KOPT-K1 (cell line): ENCODE data around the gene CYP19A1.

Experiments used
- H3K27ac ChIP-seq: fragments of 200-600 bp; sonication (generic); 2 replicates; pipeline ENCODE4 v1.5.1; 2016; ENCODE audit warnings: antibody characterized with exemption, mild to moderate bottlenecking, low read depth, low read length; ENCODE audit not compliant: poor library complexity, severe bottlenecking
- H3K36me3 ChIP-seq: fragments of 200-600 bp; sonication (generic); 2 replicates; pipeline ENCODE4 v1.5.1; 2017; ENCODE audit warnings: antibody characterized with exemption, mild to moderate bottlenecking, low read length, moderate library complexity; ENCODE audit not compliant: insufficient read depth
- H3K9me3 ChIP-seq: fragments of 200-600 bp; sonication (generic); 2 replicates; pipeline ENCODE4 v1.5.1; 2017; ENCODE audit warnings: antibody characterized with exemption, low read length, mild to moderate bottlenecking; ENCODE audit not compliant: insufficient read depth, poor library complexity, severe bottlenecking

The CYP19A1 gene

GRCh38 chr15:51223771-51224229, 114.6 kb downstream of the CYP19A1 start:
- H3K36me3 ChIP-seq: no peaks in the 10 kb centered on the region
- H3K27ac ChIP-seq: no peak overlapping the region
- H3K9me3 ChIP-seq: no peaks in the 10 kb centered on the region

DNA sequence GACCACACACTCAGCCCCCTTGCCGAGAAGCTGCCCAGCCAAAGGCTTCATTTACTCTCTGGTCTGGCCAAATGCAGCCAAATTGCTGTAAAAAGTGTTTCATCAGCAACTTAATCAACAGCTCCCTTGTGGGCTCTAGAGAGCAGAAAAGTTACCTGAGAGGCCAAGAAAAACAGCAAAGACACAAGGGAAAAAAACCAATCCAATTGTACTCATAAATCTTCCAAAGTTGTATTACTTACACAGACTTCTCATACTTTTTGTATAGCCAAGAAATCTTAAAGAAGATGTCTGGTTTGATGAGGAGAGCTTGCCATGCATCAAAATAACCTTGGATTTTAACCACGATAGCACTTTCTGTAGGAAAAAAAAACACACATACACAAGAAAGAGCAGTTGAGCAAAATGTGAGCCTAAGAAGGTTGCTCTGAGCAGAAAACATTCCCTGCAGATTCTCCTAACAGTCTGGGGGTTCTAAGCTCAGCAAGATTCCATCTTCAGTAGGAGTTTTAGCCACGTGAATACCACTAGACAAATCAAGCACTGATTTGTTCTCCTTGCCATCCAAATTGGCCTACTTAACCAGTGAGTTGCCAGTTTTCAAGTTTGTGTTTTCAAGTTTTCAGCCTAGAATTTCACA, 120.0 kb downstream of the CYP19A1 start:
- H3K9me3 ChIP-seq: no peaks in the 10 kb centered on the region
- H3K27ac ChIP-seq: no peak overlapping the region
- H3K36me3 ChIP-seq: no peaks in the 10 kb centered on the region

GRCh38 chr15:51212909-51213308, 125.5 kb downstream of the CYP19A1 start:
- Histone ChIP-seq H3K9me3 (no peaks in the 10 kb centered on the region), H3K36me3 (no peaks in the 10 kb centered on the region), H3K27ac (no peak overlapping the region)

GRCh38 chr15:51212239-51212638, 126.2 kb downstream of the CYP19A1 start:
- Histone ChIP-seq H3K9me3 (no peaks in the 10 kb centered on the region), H3K27ac (no peak overlapping the region), H3K36me3 (no peaks in the 10 kb centered on the region)

GRCh38 chr15:51205050-51205975, 133.1 kb downstream of the CYP19A1 start:
- no peaks in the 10 kb centered on the region for H3K9me3 ChIP-seq
- H3K27ac ChIP-seq: no peak overlapping the region
- H3K36me3 ChIP-seq: no peaks in the 10 kb centered on the region

DNA sequence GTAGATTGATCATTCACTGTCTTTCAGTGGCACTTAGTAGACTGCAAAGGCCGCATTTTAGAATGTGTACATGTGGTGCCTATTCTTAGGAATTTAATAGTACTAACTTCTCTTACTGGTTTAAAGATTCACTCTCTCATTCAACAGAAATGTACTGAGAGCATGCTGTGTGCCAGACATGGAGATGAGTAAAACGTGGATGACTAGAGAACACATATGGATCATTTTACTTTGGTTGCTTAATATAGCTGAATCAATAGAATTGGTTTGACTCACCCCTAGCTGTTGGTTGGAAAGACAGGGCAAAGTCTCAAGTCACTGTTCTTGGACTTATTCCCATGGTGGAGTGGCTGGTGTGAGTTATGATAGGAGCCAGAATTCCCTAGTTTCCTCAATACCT, 134.6 kb downstream of the CYP19A1 start:
- no peaks in the 10 kb centered on the region for H3K9me3 ChIP-seq
- H3K27ac ChIP-seq: no peak overlapping the region
- H3K36me3 ChIP-seq: no peaks in the 10 kb centered on the region

DNA sequence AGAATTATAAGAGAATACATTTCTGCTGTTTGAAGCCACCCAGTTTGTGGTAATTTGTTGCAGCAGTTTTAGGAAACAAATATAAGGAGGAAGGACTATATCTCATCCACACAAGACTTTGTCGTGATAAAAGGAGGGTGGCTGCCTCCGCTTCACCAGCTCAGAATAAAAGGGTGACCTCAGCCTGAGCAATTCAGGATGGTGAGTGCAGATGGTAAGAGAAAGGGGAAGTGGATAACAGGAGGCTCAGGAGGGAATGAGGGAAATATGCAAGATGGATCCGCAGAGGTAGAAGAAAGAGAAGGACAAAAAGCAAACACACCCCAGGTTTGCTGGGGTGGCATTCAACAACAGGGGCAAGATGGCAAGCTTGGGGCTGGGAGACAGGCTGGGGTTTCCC, 135.6 kb downstream of the CYP19A1 start:
- no peak overlapping the region for H3K27ac ChIP-seq
- H3K36me3 ChIP-seq: no peaks in the 10 kb centered on the region
- no peaks in the 10 kb centered on the region for H3K9me3 ChIP-seq

GRCh38 chr15:51201581-51201980, 136.8 kb downstream of the CYP19A1 start:
- no peak overlapping the region for H3K27ac ChIP-seq
- no peaks in the 10 kb centered on the region for H3K9me3 ChIP-seq
- no peaks in the 10 kb centered on the region for H3K36me3 ChIP-seq

DNA sequence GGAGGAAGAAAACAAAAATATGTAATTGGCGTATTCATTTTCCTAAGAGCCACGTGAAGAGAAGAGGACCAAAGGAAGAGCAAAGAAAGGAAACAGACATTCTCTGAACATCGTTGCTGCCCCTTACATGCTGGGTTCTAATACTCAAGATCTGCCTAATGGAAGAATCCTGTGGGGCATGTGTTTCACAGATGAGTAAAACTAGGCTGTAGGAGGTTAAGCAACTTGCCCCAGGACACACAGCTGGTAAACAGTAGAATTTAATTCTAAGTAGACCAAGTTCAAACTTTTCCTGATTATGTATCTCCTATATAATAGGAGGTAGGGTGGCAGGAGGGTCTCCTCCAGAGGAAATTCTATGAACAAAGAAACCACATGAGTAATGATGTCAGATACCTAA, 137.6 kb downstream of the CYP19A1 start:
- Histone ChIP-seq H3K9me3 (no peaks in the 10 kb centered on the region), H3K27ac (no peak overlapping the region), H3K36me3 (no peaks in the 10 kb centered on the region)

- Histone ChIP-seq H3K27ac (no peak overlapping the region), H3K36me3 (no peaks in the 10 kb centered on the region), H3K9me3 (no peaks in the 10 kb centered on the region)
These were observed 138.9 kb downstream of the CYP19A1 start for GRCh38 chr15:51199541-51199940.

DNA sequence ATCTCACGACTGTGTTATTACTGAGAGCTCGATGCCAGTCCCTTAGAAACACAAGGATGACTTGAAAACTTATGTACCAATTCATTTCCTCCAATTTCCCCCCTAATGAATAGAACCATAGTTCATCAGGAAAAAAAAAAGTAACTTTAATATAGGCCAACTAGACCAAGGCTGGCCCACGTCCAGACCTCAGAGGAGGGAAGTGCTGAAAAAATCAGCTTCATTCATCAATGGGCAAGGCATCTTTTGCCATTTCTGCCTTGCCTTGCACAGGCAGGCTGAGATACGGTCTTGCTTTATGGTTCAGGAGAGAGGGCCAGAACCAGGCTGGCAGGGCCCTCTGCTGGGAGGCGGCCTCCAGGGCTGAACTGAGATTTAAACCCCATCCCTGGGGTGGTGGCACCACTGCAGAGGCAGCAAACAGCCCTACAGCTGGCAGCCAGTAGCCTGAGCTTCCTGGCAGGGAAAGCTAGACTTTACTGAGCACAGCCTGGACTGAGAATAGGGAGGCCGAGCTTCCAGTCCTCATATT, 139.6 kb downstream of the CYP19A1 start:
- Histone ChIP-seq H3K27ac (no peak overlapping the region), H3K36me3 (no peaks in the 10 kb centered on the region), H3K9me3 (no peaks in the 10 kb centered on the region)

GRCh38 chr15:51195459-51195858, 142.9 kb downstream of the CYP19A1 start:
- H3K36me3 ChIP-seq: no peaks in the 10 kb centered on the region
- no peaks in the 10 kb centered on the region for H3K9me3 ChIP-seq
- H3K27ac ChIP-seq: no peak overlapping the region

GRCh38 chr15:51193979-51194378, 144.4 kb downstream of the CYP19A1 start:
- no peaks in the 10 kb centered on the region for H3K9me3 ChIP-seq
- H3K27ac ChIP-seq: no peak overlapping the region
- H3K36me3 ChIP-seq: no peaks in the 10 kb centered on the region

GRCh38 chr15:51193526-51193925, 144.9 kb downstream of the CYP19A1 start:
- H3K9me3 ChIP-seq: no peaks in the 10 kb centered on the region
- no peaks in the 10 kb centered on the region for H3K36me3 ChIP-seq
- H3K27ac ChIP-seq: no peak overlapping the region

- H3K9me3 ChIP-seq: no peaks in the 10 kb centered on the region
- no peak overlapping the region for H3K27ac ChIP-seq
- no peaks in the 10 kb centered on the region for H3K36me3 ChIP-seq
These were observed 145.7 kb downstream of the CYP19A1 start for GRCh38 chr15:51192521-51193280.
